B cell (primary cell): ENCODE results near the gene SAMD10.

Experiments
- CTCF ChIP-seq: fragments of 200-600 bp; IDR thresholded peaks from one replicate; pipeline ENCODE4 v1.8.0; 2022; ENCODE audit warnings: antibody characterized with exemption, mild to moderate bottlenecking
- EZH2 ChIP-seq: IDR thresholded peaks from 2 replicates; pipeline ENCODE4 v1.6.1; 2012; ENCODE audit warnings: borderline replicate concordance, low read depth, mild to moderate bottlenecking, moderate library complexity, low read length; ENCODE audit not compliant: insufficient read depth, poor library complexity, severe bottlenecking

DNA sequence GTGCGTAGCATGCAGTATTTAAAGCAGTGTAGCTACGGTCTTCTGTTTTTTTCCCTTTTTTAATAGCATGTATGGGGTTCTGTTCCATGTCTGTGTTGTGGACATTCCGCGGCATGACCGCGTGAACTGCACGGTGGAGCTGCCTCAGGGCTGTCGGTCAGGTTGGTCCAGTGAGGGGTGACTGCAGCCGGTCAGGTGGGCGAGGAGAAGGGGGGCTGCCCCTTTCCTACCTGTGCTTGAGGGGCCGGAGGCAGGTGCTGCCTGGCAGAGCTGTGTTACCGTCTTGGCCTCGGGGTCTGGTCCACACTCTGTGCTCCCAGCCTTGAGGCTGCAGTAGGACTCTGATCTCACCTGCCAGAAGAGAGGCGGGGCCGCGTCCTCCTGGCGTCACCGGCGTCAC is 47.7 kb downstream of the SAMD10 start:
- TF ChIP-seq CTCF (no peak), EZH2 (no peak)
